Natural killer cell (primary cell): ENCODE results near the gene FBXL3. TPM values are rescaled to one million over a fixed set of nuclear protein-coding genes. Genes with fewer than 3 reads are reported as not detected.
A peak's percentile ranks its signal among the peaks of the same experiment; 100 is the strongest.

Experiments
- ATAC-seq, 3 donors: fragments of 150-1000 bp in 2 of 3; fragments of 200-7000 bp in 1 of 3; cut with Tn5 transposase; 1 replicate in 1 of 3; 2 replicates in 2 of 3; pipeline ENCODE4 v1.10.0; 2021; ENCODE audit warnings: mild to moderate bottlenecking in 2 of 3, moderate library complexity in 2 of 3
- DNase-seq, 2 donors: peaks; one replicate each; pipeline versions ENCODE4 v3.0.0 to v3.0.0-alpha.2; 2013 to 2021; ENCODE audit warnings: mixed read lengths in 1 of 2
- H3K27ac ChIP-seq: one replicate; pipeline ENCODE4 v1.5.1; 2013; ENCODE audit warnings: mild to moderate bottlenecking, low read length
- H3K27me3 ChIP-seq: one replicate; pipeline ENCODE4 v1.6.1; 2013; ENCODE audit warnings: low read length; ENCODE audit not compliant: control insufficient read depth, insufficient read depth
- H3K36me3 ChIP-seq: one replicate; pipeline ENCODE4 v1.6.1; 2013; ENCODE audit warnings: low read length; ENCODE audit not compliant: control insufficient read depth, insufficient read depth
- H3K4me1 ChIP-seq: one replicate; pipeline ENCODE4 v1.6.1; 2013; ENCODE audit warnings: low read length; ENCODE audit not compliant: control insufficient read depth, insufficient read depth
- H3K4me3 ChIP-seq: one replicate; pipeline ENCODE4 v1.5.1; 2013; ENCODE audit warnings: low read length
- H3K9me3 ChIP-seq: one replicate; pipeline ENCODE4 v1.6.1; 2013; ENCODE audit warnings: low read length; ENCODE audit not compliant: control insufficient read depth, insufficient read depth
- H3K27ac Mint-ChIP-seq, 2 donors: one replicate each; pipeline ENCODE4 v1.8.0; 2022; ENCODE audit warnings: mild to moderate bottlenecking in 2 of 2, mixed read lengths in 2 of 2, moderate library complexity in 1 of 2
- H3K27me3 Mint-ChIP-seq, 2 donors: one replicate each; pipeline ENCODE4 v1.8.0; 2022; ENCODE audit warnings: low read depth in 2 of 2, mixed read lengths in 2 of 2
- H3K36me3 Mint-ChIP-seq: one replicate; pipeline ENCODE4 v1.8.0; 2022; ENCODE audit warnings: mixed read lengths
- H3K4me1 Mint-ChIP-seq, 2 donors: one replicate each; pipeline ENCODE4 v1.8.0; 2022; ENCODE audit warnings: mixed read lengths in 2 of 2
- H3K4me3 Mint-ChIP-seq: one replicate; pipeline ENCODE4 v1.8.0; 2022; ENCODE audit warnings: mild to moderate bottlenecking, moderate library complexity, mixed read lengths
- H3K9me3 Mint-ChIP-seq, 2 donors: one replicate each; pipeline ENCODE4 v1.8.0; 2022; ENCODE audit warnings: mixed read lengths in 2 of 2
- WGBS: methylation state at CpG from one replicate; pipeline ENCODE4 v1.1.7; 2013; ENCODE audit warnings: missing lambda C conversion rate; ENCODE audit not compliant: insufficient coverage; 5-methylcytosine and 5-hydroxymethylcytosine counted together
- intact Hi-C: fragments of 100-400 bp; cut with micrococcal nuclease; formaldehyde crosslinking; loops from one replicate; pipeline ENCODE4 v1.14.2; 2022
- total RNA-seq, 4 donors: library from RNA; stranded (reverse); fragments of 120-200 nt in 1 of 4; gene quantifications; one replicate each; pipeline versions ENCODE4 v1.2.3 to v1.2.4, GENCODE V29; 2013 to 2022
- TF ChIP-seq, protein P1 (sequence below): fragments of 200-600 bp; IDR thresholded peaks from one replicate; pipeline ENCODE4 v1.8.0; 2022; ENCODE audit warnings: antibody characterized with exemption

FBXL3 gene
- total RNA-seq, 3 donors from 2014 or later (not counting 1 experiment from before 2014, with no cell fraction given), result 57.1 to 61.9 (median 58.0) TPM

DNA sequence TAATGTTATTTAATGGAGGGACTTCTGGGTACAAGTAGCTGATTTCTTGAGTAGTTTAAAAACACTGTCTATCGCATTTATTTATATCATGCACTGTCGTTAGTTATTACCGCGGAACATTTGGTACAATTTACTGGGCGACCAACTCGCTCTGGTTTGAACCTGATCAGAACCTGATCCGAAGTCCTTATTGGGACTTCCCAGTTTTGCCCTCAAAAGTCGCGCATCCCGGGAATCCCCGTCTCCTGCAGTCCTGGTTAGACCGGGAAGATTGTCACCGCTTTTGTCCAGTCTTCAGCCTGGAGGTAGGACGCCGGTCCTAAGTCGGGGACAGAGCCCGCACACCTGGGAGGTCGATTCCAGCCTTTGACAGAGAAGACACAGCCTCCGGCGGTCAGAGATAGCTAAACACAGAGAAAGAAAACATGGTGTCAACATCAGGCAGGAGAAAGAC is 34.4 kb downstream of the FBXL3 start:
- H3K4me3 Mint-ChIP-seq, result peak overlapping the region; percentile 95
- H3K9me3 ChIP-seq, result no peaks in the 10 kb centered on the region
- H3K9me3 Mint-ChIP-seq, result no peaks in the 10 kb centered on the region
- 3% methylated on average over 20 of the region's 20 CpGs for WGBS
- H3K27ac ChIP-seq, result peak overlapping the region; percentile 99
- peaks cover 31% of the 10 kb centered on the region for H3K27me3 ChIP-seq
- TF ChIP-seq, protein P1, sequence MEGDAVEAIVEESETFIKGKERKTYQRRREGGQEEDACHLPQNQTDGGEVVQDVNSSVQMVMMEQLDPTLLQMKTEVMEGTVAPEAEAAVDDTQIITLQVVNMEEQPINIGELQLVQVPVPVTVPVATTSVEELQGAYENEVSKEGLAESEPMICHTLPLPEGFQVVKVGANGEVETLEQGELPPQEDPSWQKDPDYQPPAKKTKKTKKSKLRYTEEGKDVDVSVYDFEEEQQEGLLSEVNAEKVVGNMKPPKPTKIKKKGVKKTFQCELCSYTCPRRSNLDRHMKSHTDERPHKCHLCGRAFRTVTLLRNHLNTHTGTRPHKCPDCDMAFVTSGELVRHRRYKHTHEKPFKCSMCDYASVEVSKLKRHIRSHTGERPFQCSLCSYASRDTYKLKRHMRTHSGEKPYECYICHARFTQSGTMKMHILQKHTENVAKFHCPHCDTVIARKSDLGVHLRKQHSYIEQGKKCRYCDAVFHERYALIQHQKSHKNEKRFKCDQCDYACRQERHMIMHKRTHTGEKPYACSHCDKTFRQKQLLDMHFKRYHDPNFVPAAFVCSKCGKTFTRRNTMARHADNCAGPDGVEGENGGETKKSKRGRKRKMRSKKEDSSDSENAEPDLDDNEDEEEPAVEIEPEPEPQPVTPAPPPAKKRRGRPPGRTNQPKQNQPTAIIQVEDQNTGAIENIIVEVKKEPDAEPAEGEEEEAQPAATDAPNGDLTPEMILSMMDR, result no peak
- peak overlapping the region; percentile 97 for H3K27ac Mint-ChIP-seq
- H3K4me1 ChIP-seq, result peaks cover 28% of the 10 kb centered on the region
- H3K36me3 Mint-ChIP-seq, result no peaks in the 10 kb centered on the region
- H3K36me3 ChIP-seq, result no peaks in the 10 kb centered on the region
- peaks cover 28 to 35% of the 10 kb centered on the region in 2 donors for H3K4me1 Mint-ChIP-seq
- ATAC-seq, result no peak
- DNase-seq, result peak in 1 of 2 donors; percentile 62
- peaks cover 45 to 49% of the 10 kb centered on the region in 2 donors for H3K27me3 Mint-ChIP-seq
- H3K4me3 ChIP-seq, result peak overlapping the region; percentile 63
- intact Hi-C loops, result loop anchor here (1.0 kb wide), 1 partner anchor 35 kb away; the partner anchor contains the start of gene FBXL3

DNA sequence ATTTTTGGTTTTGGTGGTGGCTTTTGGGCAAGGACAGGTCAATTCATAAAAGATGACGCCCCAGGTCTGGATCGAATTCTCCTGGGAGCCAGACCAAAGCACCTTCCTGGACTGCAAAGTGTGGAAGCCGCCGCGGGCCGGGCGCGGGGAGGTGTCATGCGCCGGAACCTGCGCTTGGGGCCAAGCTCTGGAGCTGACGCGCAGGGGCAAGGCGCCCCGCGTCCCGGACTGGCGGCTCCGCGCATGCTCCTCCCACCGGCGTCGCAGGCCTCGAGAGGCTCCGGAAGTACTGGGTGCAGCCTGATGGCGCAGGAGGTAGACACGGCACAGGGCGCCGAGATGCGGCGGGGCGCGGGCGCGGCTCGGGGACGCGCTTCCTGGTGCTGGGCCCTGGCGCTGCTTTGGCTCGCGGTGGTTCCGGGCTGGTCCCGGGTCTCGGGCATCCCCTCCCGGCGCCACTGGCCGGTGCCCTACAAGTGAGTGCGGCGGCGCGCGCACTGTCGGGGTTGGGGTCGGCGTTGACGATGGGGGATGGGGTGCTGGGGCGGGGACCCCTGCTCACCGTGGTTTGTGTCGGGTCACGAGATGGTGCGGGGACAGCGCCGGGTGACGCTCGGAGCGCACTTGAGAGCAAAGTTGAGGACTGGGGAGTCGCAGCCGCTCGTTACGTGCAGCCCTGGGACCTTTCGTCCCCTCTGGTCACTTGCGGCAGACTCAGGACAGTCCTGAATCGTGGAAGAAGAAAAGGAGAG is 35.0 kb downstream of the FBXL3 start, which contains the start of gene CLN5:
CLN5 (plus strand) TSS at position 286 of the 752 bp plus-strand sequence; CDS start at position 304, 18 bp downstream.
- Histone ChIP-seq H3K4me1 (peaks cover 28% of the 10 kb centered on the region), H3K27me3 (peaks cover 37% of the 10 kb centered on the region), H3K36me3 (no peaks in the 10 kb centered on the region), H3K27ac (peak within 1 kb of the TSS; percentile 99), H3K9me3 (no peaks in the 10 kb centered on the region), H3K4me3 (peak within 1 kb of the TSS; percentile 63)
- intact Hi-C loops, result loop anchor here (1.0 to 2.0 kb wide), 4 partner anchors 12 to 337 kb away; partner anchors contain the start of genes FBXL3 and KCTD12
- H3K36me3 Mint-ChIP-seq, result no peaks in the 10 kb centered on the region
- peak within 1 kb of the TSS; percentile 95 for H3K4me3 Mint-ChIP-seq
- peak within 1 kb of the TSS; percentile 97 for H3K27ac Mint-ChIP-seq
- DNase-seq (peak; percentile 93 to 98), ATAC-seq (peak; percentile 79 to 94 (median 80))
- H3K4me1 Mint-ChIP-seq, result peaks cover 28 to 35% of the 10 kb centered on the region in 2 donors
- H3K27me3 Mint-ChIP-seq, result peaks cover 51 to 55% of the 10 kb centered on the region in 2 donors
- under 1% methylated on average over 73 of the region's 73 CpGs for WGBS
- TF ChIP-seq, protein P1, result no peak
- H3K9me3 Mint-ChIP-seq, result no peaks in the 10 kb centered on the region

DNA sequence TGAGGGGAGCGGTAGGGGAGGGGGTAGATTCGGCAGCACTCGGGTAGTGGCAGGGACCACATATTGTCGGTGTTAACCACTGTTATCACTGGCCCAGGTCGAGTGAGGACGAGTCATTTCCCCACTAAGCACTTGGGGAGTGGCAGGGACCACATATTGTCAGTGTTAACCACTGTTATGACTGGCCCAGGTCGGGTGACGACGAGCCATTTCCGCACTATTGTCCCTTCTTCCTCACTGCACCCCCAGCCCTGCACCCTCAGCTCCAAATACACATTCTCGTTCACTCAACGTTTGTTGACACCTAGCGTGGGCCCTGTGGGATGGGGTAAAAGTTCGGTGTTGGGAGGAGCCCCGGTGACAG is 35.5 kb downstream of the FBXL3 start:
- Histone ChIP-seq H3K9me3 (no peaks in the 10 kb centered on the region), H3K36me3 (no peaks in the 10 kb centered on the region), H3K27me3 (peaks cover 42% of the 10 kb centered on the region), H3K4me3 (peak overlapping the region; percentile 63), H3K27ac (peak overlapping the region; percentile 99), H3K4me1 (peaks cover 28% of the 10 kb centered on the region)
- DNase-seq (peak; percentile 83 to 91), ATAC-seq (peak; percentile 74 to 88 (median 81))
- no peaks in the 10 kb centered on the region for H3K36me3 Mint-ChIP-seq
- intact Hi-C loops, result loop anchor here (1.0 to 2.0 kb wide), 3 partner anchors 11 to 338 kb away; partner anchors contain the start of gene KCTD12
- WGBS, result 13% methylated on average over 14 of the region's 15 CpGs
- peaks cover 28 to 35% of the 10 kb centered on the region in 2 donors for H3K4me1 Mint-ChIP-seq
- TF ChIP-seq, protein P1, result no peak
- peaks cover 53 to 60% of the 10 kb centered on the region in 2 donors for H3K27me3 Mint-ChIP-seq
- peak overlapping the region; percentile 97 for H3K27ac Mint-ChIP-seq
- H3K4me3 Mint-ChIP-seq, result peak overlapping the region; percentile 95
- no peaks in the 10 kb centered on the region for H3K9me3 Mint-ChIP-seq
